Uterus (tissue), 4 donors: ENCODE data around the gene SESN3. TPM values are rescaled to one million over a fixed set of nuclear protein-coding genes. Genes with fewer than 3 reads are reported as not detected.
"Not testable (repeated sequence)": the region's sequence is repeated elsewhere in the genome, so short reads cannot be mapped to it uniquely, and the experiment has no call there.

Experiments
- DNase-seq, 2 donors: peaks; one replicate each; pipeline ENCODE4 v3.0.0-alpha.2; 2019 to 2020
- H3K27ac ChIP-seq, 2 donors: fragments of 200-600 bp; sonication (generic); 1 replicate in 1 of 2; 2 replicates in 1 of 2; pipeline ENCODE4 v1.5.1; 2016 to 2018
- H3K27me3 ChIP-seq, 2 donors: fragments of 200-600 bp; sonication (generic); one replicate each; pipeline ENCODE4 v1.5.1; 2018 to 2019; ENCODE audit warnings: control low read depth in 1 of 2
- H3K36me3 ChIP-seq, 2 donors: fragments of 200-600 bp; sonication (generic); one replicate each; pipeline ENCODE4 v1.5.1; 2019; ENCODE audit warnings: control low read depth in 1 of 2
- H3K4me1 ChIP-seq, 2 donors: fragments of 200-600 bp; sonication (generic); one replicate each; pipeline ENCODE4 v1.5.1; 2018 to 2019; ENCODE audit warnings: control low read depth in 1 of 2
- H3K4me3 ChIP-seq, 2 donors: fragments of 200-600 bp; sonication (generic); 1 replicate in 1 of 2; 2 replicates in 1 of 2; pipeline ENCODE4 v1.5.1; 2018 to 2019; ENCODE audit warnings: mild to moderate bottlenecking in 1 of 2
- H3K9me3 ChIP-seq, 2 donors: fragments of 200-600 bp; sonication (generic); one replicate each; pipeline ENCODE4 v1.5.1; 2019; ENCODE audit warnings: control low read depth in 1 of 2
- CTCF ChIP-seq, 4 experiments: fragments of 200-600 bp in 2 of 4; fragments of 450-650 bp in 2 of 4; sonication (generic) in 2 of 4; IDR thresholded peaks; one replicate each; pipeline ENCODE4 v1.5.1; 2016 to 2019; ENCODE audit warnings: antibody characterized with exemption in 4 of 4, mild to moderate bottlenecking in 2 of 4, moderate library complexity in 1 of 4
- POLR2A ChIP-seq, 2 donors: fragments of 450-650 bp; IDR thresholded peaks; one replicate each; pipeline ENCODE4 v1.6.1; 2016; ENCODE audit warnings: antibody characterized with exemption in 2 of 2, mild to moderate bottlenecking in 1 of 2, moderate library complexity in 1 of 2
- intact Hi-C: fragments of 100-400 bp; cut with DNase I; formaldehyde crosslinking; loops from one replicate; pipeline ENCODE4 v1.15.1; 2023; ENCODE audit warnings: low total_unique reads
- total RNA-seq, 4 donors: library from RNA; depleted of rRNA in 3 of 4; stranded (reverse); fragments of >200 nt in 3 of 4; gene quantifications; one replicate each; pipeline versions ENCODE4 v1.1.0 to v1.2.4, GENCODE V29; 2014 to 2023
- donor health status: DM: yes; HTN: yes; CAD: no.

The SESN3 gene
- total RNA-seq, 4 donors from 2014 or later, result 19.7 to 188 (median 39.3) TPM

DNA sequence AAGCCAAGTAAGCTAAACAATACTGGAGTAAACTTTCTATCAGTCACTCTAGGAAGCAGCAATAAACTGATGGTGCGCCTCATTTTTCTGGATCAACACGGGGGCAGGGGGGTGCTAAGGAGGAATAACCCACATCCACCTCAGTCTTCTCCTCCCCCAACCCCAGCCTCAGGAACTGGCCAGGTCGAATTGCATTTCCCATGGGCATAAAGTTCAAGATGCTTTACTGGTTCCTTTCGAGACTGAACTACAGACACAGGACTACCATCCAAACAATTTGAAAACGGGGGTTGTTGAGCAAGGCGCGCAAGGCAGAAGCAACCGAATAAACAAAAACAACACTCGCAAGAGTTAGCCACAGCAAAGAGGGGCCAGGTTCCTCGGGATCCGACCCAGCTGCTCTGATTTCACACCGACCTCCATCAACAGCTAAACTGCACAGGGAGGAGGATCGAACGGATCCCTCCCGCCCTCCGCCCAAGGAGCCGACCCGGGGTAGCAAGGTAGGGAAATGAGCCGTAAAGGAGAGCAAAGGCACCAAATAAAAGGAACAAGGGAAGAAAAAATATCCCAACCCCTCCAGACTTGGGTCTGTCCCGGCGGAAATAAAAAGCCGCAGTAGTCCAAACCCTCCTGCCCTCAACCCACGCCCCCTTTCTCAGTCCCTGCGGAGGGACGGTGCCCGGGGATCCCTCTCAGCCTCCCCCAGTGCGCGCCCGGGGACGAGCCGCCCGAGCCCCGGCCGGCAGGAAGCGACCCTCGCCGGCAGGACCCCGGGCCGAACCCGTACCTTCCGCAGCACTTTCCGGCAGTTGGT, 801 bp downstream of the SESN3 start:
- H3K27ac ChIP-seq, result peak overlapping the region; percentile 85 to 92
- intact Hi-C loops, result no loop called here
- no peak for TF ChIP-seq POLR2A (IDR thresholded peaks at IDR 0.05)
- TF ChIP-seq CTCF (IDR thresholded peaks at IDR 0.05), result no peak
- no peaks in the 10 kb centered on the region for H3K27me3 ChIP-seq
- H3K4me3 ChIP-seq, result peak overlapping the region; percentile 76 to 91
- H3K36me3 ChIP-seq, result no peaks in the 10 kb centered on the region
- DNase-seq, result peak; percentile 17 to 28
- no peaks in the 10 kb centered on the region for H3K9me3 ChIP-seq
- H3K4me1 ChIP-seq, result no peaks in the 10 kb centered on the region

GRCh38 chr11:95229199-95229992, 1.6 kb downstream of the SESN3 start:
- Histone ChIP-seq H3K27ac (peak overlapping the region in 1 of 2 donors; percentile 92), H3K27me3 (no peaks in the 10 kb centered on the region), H3K4me3 (peak overlapping the region; percentile 76 to 91), H3K36me3 (no peaks in the 10 kb centered on the region), H3K4me1 (no peaks in the 10 kb centered on the region), H3K9me3 (no peaks in the 10 kb centered on the region)
- no peak for DNase-seq
- intact Hi-C loops, result no loop called here
- no peak for TF ChIP-seq POLR2A (IDR thresholded peaks at IDR 0.05)
- no peak for TF ChIP-seq CTCF (IDR thresholded peaks at IDR 0.05)

GRCh38 chr11:95228081-95228749, 2.8 kb downstream of the SESN3 start:
- DNase-seq, result no peak
- Histone ChIP-seq H3K9me3 (no peaks in the 10 kb centered on the region), H3K36me3 (no peaks in the 10 kb centered on the region), H3K27ac (peak overlapping the region in 1 of 2 donors; percentile 92), H3K4me1 (no peaks in the 10 kb centered on the region), H3K4me3 (peak overlapping the region in 1 of 2 donors; percentile 13), H3K27me3 (no peaks in the 10 kb centered on the region)
- TF ChIP-seq CTCF (IDR thresholded peaks at IDR 0.05) (no peak), POLR2A (IDR thresholded peaks at IDR 0.05) (no peak)
- intact Hi-C loops, result no loop called here

DNA sequence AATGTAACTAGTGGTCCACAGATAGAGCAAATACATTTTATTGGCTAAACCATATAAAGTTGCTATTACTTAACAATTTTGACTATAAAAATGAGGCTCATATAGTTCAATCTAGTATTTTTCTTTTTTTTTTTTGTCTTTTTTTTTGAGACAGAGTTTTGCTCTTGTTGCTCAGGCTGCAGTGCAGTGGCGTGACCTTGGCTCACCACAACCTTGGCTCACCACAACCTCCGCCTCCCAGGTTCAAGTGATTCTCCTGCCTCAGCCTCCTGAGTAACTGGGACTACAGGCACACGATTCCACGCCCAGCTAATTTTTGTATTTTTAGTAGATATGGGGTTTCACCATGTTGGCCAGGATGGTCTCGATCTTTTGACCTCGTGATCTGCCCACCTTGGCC, 3.9 kb downstream of the SESN3 start:
- H3K4me1 ChIP-seq, H3K9me3 ChIP-seq, intact Hi-C loops, H3K36me3 ChIP-seq, DNase-seq, H3K4me3 ChIP-seq, H3K27me3 ChIP-seq, H3K27ac ChIP-seq: not testable (repeated sequence)

GRCh38 chr11:95222817-95223216, 8.2 kb downstream of the SESN3 start:
- no peak overlapping the region for H3K4me3 ChIP-seq
- TF ChIP-seq POLR2A (IDR thresholded peaks at IDR 0.05) (no peak), CTCF (IDR thresholded peaks at IDR 0.05) (no peak)
- intact Hi-C loops, result no loop called here
- no peaks in the 10 kb centered on the region for H3K36me3 ChIP-seq
- H3K27ac ChIP-seq, result no peak overlapping the region
- no peaks in the 10 kb centered on the region for H3K4me1 ChIP-seq
- DNase-seq, result no peak
- no peaks in the 10 kb centered on the region for H3K9me3 ChIP-seq
- H3K27me3 ChIP-seq, result no peaks in the 10 kb centered on the region
